HUES48 (cell line): ENCODE measurements around the gene AMN1.
"Not testable (repeated sequence)": the region's sequence is repeated elsewhere in the genome, so short reads cannot be mapped to it uniquely, and the experiment has no call there.

Experiments
- H3K27ac ChIP-seq: one replicate; pipeline ENCODE4 v1.7.0; 2013; ENCODE audit warnings: low read depth, low read length, inconsistent platforms
- H3K27me3 ChIP-seq: 2 replicates; pipeline ENCODE4 v1.6.1; 2013; ENCODE audit warnings: mild to moderate bottlenecking, low read length; ENCODE audit not compliant: control insufficient read depth, insufficient read depth
- H3K36me3 ChIP-seq: 2 replicates; pipeline ENCODE4 v1.6.1; 2013; ENCODE audit warnings: low read length; ENCODE audit not compliant: control insufficient read depth, insufficient read depth
- H3K4me1 ChIP-seq: 2 replicates; pipeline ENCODE4 v1.6.1; 2013; ENCODE audit warnings: mild to moderate bottlenecking, low read length; ENCODE audit not compliant: control insufficient read depth, insufficient read depth
- H3K4me3 ChIP-seq: 2 replicates; pipeline ENCODE4 v1.5.1; 2013; ENCODE audit warnings: mild to moderate bottlenecking, low read depth, low read length
- H3K9ac ChIP-seq: 2 replicates; pipeline ENCODE4 v1.6.1; 2013; ENCODE audit warnings: mild to moderate bottlenecking, low read depth, low read length, moderate library complexity
- H3K9me3 ChIP-seq: 2 replicates; pipeline ENCODE4 v1.6.1; 2013; ENCODE audit warnings: low read length; ENCODE audit not compliant: control insufficient read depth, insufficient read depth

The AMN1 gene

GRCh38 chr12:31685801-31686200 lies 43.0 kb downstream of the AMN1 start:
- Histone ChIP-seq H3K27me3 (no peaks in the 10 kb centered on the region), H3K9ac (no peak overlapping the region), H3K36me3 (no peaks in the 10 kb centered on the region), H3K4me3 (no peak overlapping the region), H3K9me3 (no peaks in the 10 kb centered on the region; the same call in 1 of the 2 replicates), H3K27ac (no peak overlapping the region), H3K4me1 (no peaks in the 10 kb centered on the region)

DNA sequence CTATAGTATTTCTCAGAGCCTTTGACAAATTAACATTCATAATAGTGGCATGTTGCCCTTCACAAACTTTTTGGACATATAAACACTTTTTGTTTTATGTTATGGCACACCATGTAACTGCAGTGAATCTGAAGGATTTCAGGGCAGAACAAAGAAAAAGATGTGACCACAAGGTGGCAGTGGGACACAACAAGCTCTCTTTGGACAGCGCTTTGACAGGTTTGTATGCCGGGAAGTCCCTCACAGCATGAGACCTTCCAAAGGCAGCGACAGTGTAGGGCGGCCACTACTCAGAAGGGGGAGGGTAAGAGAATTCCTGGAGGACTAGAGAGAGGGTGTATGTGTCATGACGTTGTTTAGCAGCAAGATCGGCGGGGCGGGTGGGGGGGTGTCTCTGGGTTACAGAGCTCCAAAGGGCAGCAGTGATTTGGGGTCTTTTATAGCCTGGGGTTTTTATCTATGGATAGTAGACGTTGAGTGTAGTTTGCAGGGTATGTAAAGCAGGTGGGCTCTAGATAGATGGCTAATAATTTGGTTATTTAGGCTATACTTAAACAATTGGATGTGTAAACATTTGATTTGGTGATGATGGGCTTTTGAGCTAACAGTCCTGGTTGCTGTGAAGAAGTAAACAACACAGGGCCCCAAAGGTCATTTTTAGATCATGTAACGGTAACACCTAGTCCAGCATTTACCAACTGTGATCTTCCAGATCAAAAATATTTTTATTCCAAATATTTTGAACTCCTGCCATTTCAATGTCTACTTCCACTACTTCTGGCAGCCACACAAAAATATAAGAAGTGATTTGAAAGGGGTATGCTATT lies 46.5 kb downstream of the AMN1 start:
- Histone ChIP-seq H3K9ac (no peak overlapping the region), H3K4me3 (no peak overlapping the region), H3K4me1 (no peaks in the 10 kb centered on the region), H3K36me3 (no peaks in the 10 kb centered on the region), H3K27me3 (no peaks in the 10 kb centered on the region), H3K27ac (no peak overlapping the region), H3K9me3 (no peaks in the 10 kb centered on the region; the same call in 1 of the 2 replicates)

DNA sequence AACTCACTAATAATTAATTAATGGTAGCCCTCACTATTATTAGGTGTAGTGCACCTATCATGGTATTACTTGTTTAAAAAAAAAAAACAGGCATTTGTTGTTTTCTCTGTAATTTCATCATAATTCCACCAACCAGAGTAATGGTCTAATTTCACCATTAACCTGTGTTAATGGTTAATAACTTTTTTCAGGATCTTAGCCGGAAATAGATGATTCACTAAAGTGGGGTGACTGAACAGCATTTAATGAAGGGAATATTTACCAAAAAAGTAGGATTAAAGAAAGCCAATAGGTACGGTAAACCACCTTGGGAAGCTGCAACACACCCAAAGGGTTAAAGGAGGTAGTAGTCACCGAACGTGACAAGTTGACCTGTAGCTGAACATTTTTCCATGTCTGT lies 56.3 kb downstream of the AMN1 start:
- no peaks in the 10 kb centered on the region for H3K36me3 ChIP-seq
- H3K27ac ChIP-seq = no peak overlapping the region
- H3K9me3 ChIP-seq = peaks cover 10% of the 10 kb centered on the region
- H3K9ac ChIP-seq = no peak overlapping the region
- peaks cover 13% of the 10 kb centered on the region for H3K4me1 ChIP-seq
- H3K27me3 ChIP-seq = no peaks in the 10 kb centered on the region
- no peak overlapping the region for H3K4me3 ChIP-seq

- H3K27ac ChIP-seq, H3K9ac ChIP-seq, H3K4me3 ChIP-seq, H3K36me3 ChIP-seq, H3K27me3 ChIP-seq: not testable (repeated sequence)
- peaks cover 16% of the 10 kb centered on the region for H3K9me3 ChIP-seq
- H3K4me1 ChIP-seq = peaks cover 13% of the 10 kb centered on the region
Observed at GRCh38 chr12:31669582-31669981, 59.2 kb downstream of the AMN1 start.

- Histone ChIP-seq H3K36me3 (no peaks in the 10 kb centered on the region), H3K4me1 (peaks cover 13% of the 10 kb centered on the region), H3K4me3 (no peak overlapping the region), H3K9me3 (peaks cover 13% of the 10 kb centered on the region), H3K27ac (no peak overlapping the region), H3K9ac (no peak overlapping the region), H3K27me3 (no peaks in the 10 kb centered on the region)
Observed at GRCh38 chr12:31669020-31669419, 59.8 kb downstream of the AMN1 start.

DNA sequence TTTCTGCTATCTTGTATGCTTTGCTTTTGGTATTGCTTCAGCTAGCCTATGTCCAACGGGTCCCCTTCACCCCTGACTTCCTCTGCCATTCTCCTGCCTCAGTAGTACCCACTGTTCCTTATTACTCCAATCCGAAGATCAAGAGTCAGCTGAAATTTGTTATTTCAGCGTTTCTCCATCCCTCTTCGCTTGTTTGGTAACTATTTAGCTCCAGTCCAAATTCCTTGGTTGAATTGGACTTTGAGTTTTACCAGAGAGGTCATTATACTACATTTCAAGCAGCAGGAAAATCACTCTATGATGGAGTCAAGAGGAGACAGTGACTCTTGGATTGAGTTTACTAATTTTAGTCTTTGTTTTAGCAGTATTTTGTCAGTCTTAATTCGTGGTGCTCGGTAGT lies 64.8 kb downstream of the AMN1 start:
- H3K9ac ChIP-seq = no peak overlapping the region
- H3K4me3 ChIP-seq = no peak overlapping the region
- no peak overlapping the region for H3K27ac ChIP-seq
- no peaks in the 10 kb centered on the region for H3K36me3 ChIP-seq
- no peaks in the 10 kb centered on the region for H3K4me1 ChIP-seq
- no peaks in the 10 kb centered on the region for H3K27me3 ChIP-seq
- peaks cover 7% of the 10 kb centered on the region for H3K9me3 ChIP-seq

DNA sequence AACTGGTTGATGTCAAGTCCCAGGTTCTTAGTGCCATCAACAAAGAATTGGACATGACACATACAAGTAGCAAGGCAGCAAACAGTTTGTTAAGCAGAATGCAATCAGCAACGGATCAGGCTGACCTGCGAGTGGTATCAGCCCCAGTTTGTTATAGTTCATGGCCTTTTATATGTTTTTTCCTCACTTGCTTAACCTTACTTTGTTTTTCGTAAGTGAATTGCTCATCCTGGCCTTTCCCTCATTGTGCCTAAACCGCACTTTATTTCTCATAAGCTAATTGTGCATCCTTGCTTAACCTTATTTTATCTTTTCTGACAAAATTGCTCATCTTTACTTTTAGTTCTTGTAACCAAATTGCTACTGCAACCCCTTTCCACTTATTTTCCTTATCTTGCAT lies 65.2 kb downstream of the AMN1 start:
- Histone ChIP-seq H3K4me1 (peaks cover 1% of the 10 kb centered on the region; the same call in 1 of the 2 replicates), H3K4me3 (no peak overlapping the region), H3K9me3 (peaks cover 6% of the 10 kb centered on the region), H3K9ac (no peak overlapping the region), H3K27me3 (no peaks in the 10 kb centered on the region), H3K36me3 (no peaks in the 10 kb centered on the region), H3K27ac (no peak overlapping the region)

DNA sequence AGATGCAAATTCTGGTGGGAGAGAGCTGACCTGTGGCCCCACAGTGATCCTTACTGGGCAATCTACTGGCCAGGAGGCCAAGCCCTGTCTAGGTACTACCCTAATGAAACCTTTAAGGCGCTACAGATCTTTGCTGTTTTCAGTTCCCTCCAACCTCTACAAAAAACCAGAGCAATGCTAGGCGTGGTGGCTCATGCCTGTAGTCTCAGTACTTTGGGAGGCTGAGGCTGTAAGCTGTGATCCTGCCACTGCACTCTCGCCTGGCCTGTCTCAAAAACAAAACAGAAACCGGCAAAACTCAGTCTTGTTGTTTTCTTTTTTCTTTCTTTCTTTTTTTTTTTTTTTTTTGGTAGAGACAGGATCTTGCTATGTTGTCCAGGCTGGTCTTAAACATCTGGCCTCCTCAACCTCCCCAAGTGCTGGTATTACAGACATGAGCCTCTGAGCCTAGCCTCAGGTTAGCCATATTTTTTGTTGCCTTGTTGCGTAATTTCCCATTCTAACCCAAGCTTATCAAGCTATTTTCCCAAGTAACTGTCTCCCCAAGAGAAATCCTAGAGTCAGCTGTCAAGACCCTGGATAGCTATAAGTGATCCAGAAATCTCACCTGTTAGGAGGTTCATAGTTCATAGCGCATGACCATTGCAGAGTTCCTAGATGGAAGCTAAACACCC lies 66.5 kb downstream of the AMN1 start:
- Histone ChIP-seq H3K27me3 (no peaks in the 10 kb centered on the region), H3K27ac (no peak overlapping the region), H3K4me1 (peaks cover 6% of the 10 kb centered on the region), H3K36me3 (no peaks in the 10 kb centered on the region), H3K9me3 (peaks cover 6% of the 10 kb centered on the region), H3K9ac (no peak overlapping the region), H3K4me3 (no peak overlapping the region)

DNA sequence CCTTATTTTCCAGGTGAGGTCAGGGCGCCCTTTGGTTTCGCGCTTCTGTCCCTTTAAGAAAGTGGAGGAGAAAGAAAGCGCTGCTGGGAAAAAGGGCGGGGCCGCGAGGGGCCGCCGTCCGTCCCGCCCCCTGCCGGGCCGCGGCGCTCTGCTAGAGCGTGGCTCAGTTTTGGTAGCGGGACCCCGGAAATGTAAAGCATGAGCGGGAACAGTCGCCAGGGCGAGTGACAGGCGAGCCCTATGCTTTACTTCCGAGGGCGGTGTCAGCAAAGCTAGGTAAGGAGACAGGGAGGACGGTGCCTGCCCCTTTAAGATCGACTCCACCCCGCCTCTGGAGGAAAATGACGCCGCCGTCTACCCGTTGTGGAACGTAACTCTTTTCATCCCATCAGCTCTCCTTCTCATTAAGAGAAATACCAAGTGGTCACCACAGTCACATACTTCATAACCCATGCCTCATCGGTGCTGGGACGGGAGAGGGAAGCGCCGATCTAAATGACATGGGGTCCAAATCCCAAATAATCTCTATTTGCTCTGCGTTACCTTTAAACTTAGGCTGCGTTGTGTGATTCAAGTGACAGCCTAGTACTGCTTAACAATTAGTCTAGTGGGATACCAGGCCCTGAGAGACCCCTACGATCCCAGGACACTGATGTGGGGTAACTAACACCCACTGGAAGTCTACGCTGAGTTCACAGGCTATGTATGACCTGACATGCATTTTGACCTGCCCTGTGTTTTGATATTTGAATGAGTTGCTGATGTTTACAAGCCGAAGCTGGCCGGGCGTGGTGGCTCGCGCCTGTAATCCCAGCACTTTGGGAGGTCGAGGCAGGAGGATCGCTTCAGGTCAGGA lies 69.5 kb downstream of the AMN1 start, which contains the start of gene ETFBKMT:
Gene ETFBKMT (plus strand): TSS at position 602 of the 856 bp plus-strand sequence. CDS start 2,266 bp downstream, outside the sequence.
- H3K9ac ChIP-seq = peak within 1 kb of the TSS; percentile 9
- no peaks in the 10 kb centered on the region for H3K36me3 ChIP-seq
- H3K4me3 ChIP-seq = peak within 1 kb of the TSS; percentile 85
- no peaks in the 10 kb centered on the region for H3K27me3 ChIP-seq
- peaks cover 6% of the 10 kb centered on the region for H3K4me1 ChIP-seq
- peak within 1 kb of the TSS; percentile 81 for H3K27ac ChIP-seq
- no peaks in the 10 kb centered on the region for H3K9me3 ChIP-seq

DNA sequence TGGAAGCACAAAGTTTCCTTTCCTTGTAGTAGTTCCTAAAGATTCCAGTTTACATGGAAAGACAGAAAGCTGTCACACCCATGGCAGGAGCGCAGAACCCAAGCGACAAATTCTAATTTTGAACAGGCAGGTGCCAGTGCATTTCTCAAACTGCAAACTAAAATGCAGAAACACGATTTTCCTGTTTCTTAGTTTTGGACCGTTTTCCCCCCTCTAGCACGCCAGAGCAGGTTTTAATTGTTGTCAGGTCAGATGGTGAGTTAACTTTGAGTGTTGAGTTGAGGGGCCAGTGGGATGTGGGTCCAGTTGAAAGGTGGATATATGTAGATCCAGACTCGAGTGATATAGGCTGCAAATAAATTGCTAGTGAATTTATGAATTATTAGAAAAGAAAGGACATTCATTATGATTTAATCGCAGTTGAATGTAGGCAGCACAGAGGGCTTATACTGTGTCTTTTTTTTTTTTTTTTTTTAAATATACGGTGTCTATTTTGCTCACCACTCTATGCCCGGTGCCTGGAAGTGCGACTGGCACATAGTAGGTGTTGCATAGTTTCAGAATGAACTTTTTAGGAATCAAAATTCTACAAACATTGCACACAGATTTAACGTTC lies 70.2 kb downstream of the AMN1 start:
- Histone ChIP-seq H3K4me1 (peaks cover 6% of the 10 kb centered on the region), H3K4me3 (peak overlapping the region; percentile 85), H3K9ac (peak overlapping the region; percentile 9), H3K9me3 (no peaks in the 10 kb centered on the region), H3K27me3 (no peaks in the 10 kb centered on the region), H3K27ac (peak overlapping the region; percentile 81), H3K36me3 (no peaks in the 10 kb centered on the region)
